ENCODE results near the gene IQGAP1. TPM values are rescaled to one million over a fixed set of nuclear protein-coding genes. Genes with fewer than 3 reads are reported as not detected.

IQGAP1 gene
- total and polyA plus RNA-seq, 9 of the 15 experiments (the other 6 are each of a cell fraction or from before 2014, with no cell fraction given): 37.6 to 143 (median 77.7) TPM

GRCh38 chr15:90387534-90388461 is at the start of gene IQGAP1 (continued):
- TF ChIP-seq ZBTB43 (CRISPR knock-in tag; IDR thresholded peaks at IDR 0.05) (no peak), POLR2AphosphoS5 (IDR thresholded peaks at IDR 0.05; ENCODE audit: control insufficient read depth, insufficient read depth, low read depth, low read length) (peak; percentile 90), HNRNPH1 (optimal IDR thresholded peaks at IDR 0.05; ENCODE audit: low read depth, low read length) (no peak), ZBTB40 (IDR thresholded peaks at IDR 0.05) (0 out of 2 replicates have a peak, but pooled peaks have one; percentile 18), ZBTB40 (CRISPR knock-in tag; IDR thresholded peaks at IDR 0.05) (no peak), HNRNPK (IDR thresholded peaks at IDR 0.05; ENCODE audit: low read depth, low read length, poor library complexity, severe bottlenecking) (no peak), TEAD4 (IDR thresholded peaks at IDR 0.05; ENCODE audit: low read length) (no peak), TEAD4 (CRISPR knock-in tag; IDR thresholded peaks at IDR 0.05; ENCODE audit: borderline replicate concordance) (no peak), JUND (IDR thresholded peaks at IDR 0.05; ENCODE audit: borderline replicate concordance, low read depth, low read length) (0 out of 2 replicates have a peak, but pooled peaks have one; percentile 15), JUND (tag; IDR thresholded peaks at IDR 0.05; ENCODE audit: borderline replicate concordance, low read depth, low read length) (no peak), PML (IDR thresholded peaks at IDR 0.05; ENCODE audit: low read length) (peak; percentile 75), SPI1 (IDR thresholded peaks at IDR 0.05; ENCODE audit: borderline replicate concordance, low read depth, low read length) (0 out of 2 replicates have a peak, but pooled peaks have one; percentile 17)
